RPMI7951 (cell line): ENCODE data around the gene BMPR1A. TPM values are rescaled to one million over a fixed set of nuclear protein-coding genes. Genes with fewer than 3 reads are reported as not detected.
"Not testable (repeated sequence)": the region's sequence is repeated elsewhere in the genome, so short reads cannot be mapped to it uniquely, and the experiment has no call there.

Experiments
- DNase-seq: peaks from one replicate; pipeline ENCODE4 v3.0.0-alpha.2; 2012; ENCODE audit warnings: low read depth
- total RNA-seq: library from RNA; depleted of rRNA; stranded (reverse); fragments of >200 nt; shearing (Covaris generic); gene quantifications from 2 replicates; pipeline ENCODE4 v1.2.3, GENCODE V29; 2014

The BMPR1A gene
- total RNA-seq, 1 experiment from 2014 or later: 30.3 TPM

- DNase-seq: no peak
These were observed 122.7 kb downstream of the BMPR1A start for GRCh38 chr10:86878983-86879713.

DNA sequence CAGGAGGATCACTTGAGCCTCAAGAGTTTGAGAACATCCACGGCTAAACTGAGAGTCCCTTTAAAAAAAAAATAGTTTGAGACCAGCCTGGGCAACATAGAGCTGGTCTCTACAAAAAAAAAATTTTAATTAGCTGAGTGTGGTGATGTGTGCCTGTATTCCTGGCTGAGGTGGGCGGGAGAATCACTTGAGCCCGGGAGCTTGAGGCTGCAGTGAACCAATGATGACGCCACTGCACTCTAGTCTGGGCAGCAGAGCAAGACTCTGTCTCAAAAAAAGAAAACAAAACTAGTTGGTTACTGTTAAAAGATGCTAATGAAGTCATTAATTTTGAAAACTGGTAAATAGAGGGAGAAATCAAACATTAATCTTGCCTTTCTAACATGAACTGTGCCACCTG, 124.6 kb downstream of the BMPR1A start:
- DNase-seq: no peak

- peak; percentile 58 for DNase-seq
These were observed 132.4 kb downstream of the BMPR1A start for GRCh38 chr10:86888585-86889381.

DNA sequence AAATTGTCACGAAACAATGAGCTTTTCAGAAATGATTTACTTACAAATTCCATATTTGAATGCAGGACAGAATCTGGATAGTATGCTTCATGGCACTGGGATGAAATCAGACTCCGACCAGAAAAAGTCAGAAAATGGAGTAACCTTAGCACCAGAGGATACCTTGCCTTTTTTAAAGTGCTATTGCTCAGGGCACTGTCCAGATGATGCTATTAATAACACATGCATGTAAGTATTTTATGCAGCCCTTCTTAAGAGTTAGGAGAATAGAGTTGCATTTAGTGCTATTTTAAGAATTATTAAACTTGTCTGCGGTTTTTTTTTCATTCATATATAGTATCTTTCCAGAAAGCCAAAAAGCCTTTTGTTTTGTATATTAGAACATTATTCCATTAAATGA, 133.6 kb downstream of the BMPR1A start:
- DNase-seq: no peak

- no peak for DNase-seq
These were observed 142.1 kb downstream of the BMPR1A start for GRCh38 chr10:86898511-86898910.

- DNase-seq: no peak
These were observed 142.7 kb downstream of the BMPR1A start for GRCh38 chr10:86899132-86899531.

GRCh38 chr10:86899670-86900276, 143.4 kb downstream of the BMPR1A start:
- DNase-seq: peak; percentile 46

- no peak for DNase-seq
These were observed 144.5 kb downstream of the BMPR1A start for GRCh38 chr10:86900955-86901354.

DNA sequence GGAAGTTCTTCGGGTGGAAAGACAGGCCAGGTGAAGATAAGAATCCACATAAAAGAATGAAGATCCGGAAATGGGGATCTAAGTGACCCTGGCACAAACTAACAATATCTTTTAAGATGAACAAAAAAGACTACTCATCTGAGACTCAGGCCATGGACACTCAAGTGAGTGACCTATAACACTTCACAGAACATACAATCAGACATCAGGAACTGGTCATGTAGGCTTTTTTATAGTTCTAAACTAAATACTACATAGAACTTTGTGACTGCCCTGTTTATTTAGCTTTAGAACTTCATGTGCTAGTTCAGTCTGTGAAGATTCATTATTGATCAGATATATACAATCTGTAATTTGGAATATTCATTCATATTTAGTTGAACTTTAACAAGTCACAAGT, 148.2 kb downstream of the BMPR1A start:
- DNase-seq: no peak

DNA sequence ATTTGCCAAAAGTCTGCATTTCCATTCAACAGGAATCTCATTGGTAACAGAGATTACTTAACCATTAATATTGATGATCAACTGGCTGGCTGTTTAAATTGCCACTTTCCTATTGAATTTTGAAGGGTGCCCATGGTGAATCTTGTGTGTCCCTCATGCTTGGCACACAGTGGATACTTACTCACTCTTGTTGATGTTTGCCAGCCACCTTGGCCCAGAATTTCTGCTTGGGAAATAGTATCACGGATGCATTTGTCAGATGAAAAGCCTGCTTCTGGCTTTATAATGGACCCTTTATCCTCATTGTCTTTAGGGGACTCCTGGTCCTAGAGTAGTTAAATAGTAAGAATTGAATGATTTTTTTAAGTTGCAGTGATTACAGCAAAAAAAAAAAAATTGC, 149.0 kb downstream of the BMPR1A start:
- DNase-seq: no peak

GRCh38 chr10:86914734-86915133, 158.3 kb downstream of the BMPR1A start:
- DNase-seq: no peak

DNA sequence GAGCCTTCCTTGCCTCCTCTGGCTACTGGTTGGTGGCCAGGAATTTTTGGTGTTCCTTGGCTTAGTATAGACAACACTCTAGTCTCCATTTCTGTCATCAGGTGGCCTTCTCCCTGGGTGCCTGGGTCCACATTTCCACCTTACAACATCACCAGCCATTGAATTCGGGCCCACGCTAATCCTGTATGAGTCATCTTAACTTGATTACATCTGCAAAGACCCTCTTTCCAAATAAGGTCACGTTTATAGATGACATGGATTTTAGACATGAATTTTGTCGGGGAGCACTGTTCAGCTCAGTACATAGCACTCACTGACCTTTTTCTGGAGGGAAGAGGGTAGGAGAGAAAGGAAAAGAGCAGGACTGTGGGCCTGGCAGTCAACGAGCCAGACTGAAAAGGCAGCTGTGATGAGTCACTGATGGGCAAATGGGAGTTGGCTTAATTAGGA, 161.6 kb downstream of the BMPR1A start:
- DNase-seq: peak; percentile 50

DNA sequence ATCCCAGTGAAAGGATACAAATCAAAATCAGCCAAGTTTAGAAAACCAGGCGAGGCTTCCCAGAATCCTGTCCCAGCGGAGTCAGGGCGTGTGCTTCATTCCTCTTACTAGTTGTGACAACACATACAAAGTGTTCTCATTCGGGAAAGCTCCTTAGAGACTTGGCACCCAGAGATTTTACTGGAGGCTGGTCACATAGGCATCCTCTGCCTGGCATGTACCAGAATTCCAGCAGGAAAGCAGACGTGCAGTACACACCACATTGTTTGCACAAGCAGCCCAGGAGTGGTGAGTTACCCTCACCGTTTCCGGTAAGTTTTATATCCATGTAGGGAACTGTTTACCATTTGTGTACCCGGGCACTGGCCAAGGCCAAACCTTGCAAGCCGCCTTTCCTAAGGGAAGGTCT, 166.1 kb downstream of the BMPR1A start:
- no peak for DNase-seq

DNA sequence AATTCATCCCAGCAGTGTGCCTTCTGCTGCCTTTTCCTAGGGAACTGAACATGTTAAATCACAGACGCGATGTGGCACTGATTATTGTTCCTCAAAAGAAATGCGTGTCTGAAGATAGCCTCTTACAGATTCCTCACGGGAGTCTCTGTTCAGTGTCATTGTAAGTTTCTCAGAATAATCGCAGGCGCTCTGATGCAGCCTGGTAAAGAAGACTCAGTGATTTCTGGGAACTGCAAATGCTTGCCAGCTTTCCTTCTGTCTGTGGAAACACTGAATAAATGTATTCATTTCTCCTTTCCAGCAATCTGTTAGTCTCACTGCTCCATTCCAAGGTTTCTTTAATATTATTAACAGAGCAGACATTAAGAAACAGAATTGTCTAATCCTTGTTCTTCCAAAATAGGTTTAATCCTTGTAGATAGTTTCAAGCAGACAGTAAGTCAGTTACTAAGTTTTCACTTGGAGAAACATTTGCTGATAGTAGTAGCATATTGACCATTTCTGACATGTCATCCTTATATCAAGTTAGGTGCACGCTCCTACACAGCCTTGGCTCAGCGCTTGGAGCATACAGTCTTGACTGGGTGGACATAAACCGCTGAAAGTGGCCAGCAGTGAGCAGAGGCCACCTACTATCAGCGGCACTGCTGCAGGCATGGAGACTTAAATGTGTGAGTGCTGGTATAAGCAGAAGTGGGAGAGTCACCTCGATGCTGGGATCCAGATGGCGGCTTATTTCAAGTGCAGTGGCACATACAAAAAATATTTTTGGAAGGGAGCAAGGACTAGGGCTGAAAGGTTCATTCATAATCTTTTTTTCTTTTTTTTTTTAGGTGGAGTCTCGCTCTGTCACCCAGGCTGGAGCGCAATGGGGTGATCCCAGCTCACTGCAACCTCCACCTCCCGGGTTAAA, 173.3 kb downstream of the BMPR1A start:
- no peak for DNase-seq

- DNase-seq: no peak
These were observed 175.5 kb downstream of the BMPR1A start for GRCh38 chr10:86931872-86932271.

DNA sequence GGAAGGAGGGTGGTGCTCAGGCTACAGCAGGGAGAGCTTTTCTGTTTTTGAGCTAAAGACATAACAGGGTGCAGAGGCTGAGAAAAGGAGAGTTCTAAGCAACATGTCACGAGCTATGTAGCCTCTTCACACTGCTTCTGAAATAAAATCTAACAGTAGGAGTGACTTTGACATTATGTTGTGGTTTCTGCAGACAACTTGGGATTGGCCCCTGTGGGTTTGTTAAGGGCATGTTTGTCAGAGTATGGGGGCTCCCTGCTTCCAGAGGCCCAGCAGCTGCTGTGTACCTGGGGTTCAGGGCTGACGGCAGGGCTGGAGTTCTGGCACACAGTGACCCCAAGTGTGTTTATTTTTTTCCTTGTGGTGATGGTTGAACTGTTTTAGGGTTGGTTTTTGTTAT, 176.3 kb downstream of the BMPR1A start:
- no peak for DNase-seq

DNA sequence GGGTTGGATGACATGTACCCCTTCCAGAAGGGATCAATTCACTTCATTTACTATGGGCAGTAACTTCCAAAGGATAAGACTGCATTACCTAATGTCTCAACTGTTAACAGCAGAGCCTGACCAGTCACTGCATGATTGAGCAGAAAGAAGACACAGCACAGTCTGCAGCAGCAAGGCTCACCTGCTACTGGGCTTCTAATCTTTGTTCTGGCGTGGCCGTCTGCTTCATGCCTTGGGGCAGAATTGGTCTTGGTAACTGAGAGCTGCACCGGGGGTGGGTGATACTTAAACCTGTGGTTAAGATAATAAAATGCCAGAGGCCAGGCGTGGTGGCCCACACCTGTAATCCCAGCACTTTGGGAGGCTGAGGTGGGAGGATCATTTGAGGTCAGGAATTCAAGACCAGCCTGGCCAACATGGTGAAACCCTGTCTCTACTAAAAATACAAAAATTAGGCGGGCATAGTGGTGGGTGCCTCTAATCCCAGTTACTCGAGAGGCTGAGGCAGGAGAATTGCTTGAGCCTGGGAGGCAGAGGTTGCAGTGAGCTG, 177.8 kb downstream of the BMPR1A start:
- DNase-seq: not testable (repeated sequence)

GRCh38 chr10:86936661-86937501, 180.5 kb downstream of the BMPR1A start:
- peak; percentile 56 for DNase-seq

DNA sequence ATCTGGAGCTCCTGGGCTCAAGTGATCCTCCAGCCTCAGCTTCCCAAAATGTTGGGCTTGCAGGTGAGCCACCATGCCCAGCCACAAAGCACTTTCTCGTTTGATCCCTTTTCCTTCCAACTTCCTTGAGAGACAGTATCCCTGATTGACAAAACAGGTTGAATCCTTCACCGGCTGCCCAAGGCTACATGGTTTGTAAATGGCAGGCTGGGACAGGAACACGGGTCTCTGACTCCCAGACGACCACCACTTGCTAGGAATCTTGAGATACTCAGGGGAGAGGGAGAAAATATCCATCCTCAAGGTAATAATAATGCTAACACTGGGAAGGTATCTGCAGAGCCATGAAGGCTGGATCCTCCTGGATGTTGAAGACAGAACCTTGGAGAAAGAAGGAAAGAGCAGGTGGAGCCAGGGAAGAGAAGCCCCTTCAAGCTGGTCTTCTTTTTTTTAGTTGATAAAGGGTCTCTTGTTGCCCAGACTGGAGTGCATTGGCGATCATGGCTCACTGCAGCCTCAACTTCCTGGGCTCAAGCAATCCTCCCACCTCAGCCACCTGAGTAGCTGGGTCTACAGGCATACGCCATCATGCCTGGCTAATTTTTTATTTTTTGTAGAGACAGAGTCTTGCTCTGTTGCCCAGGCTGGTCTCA, 181.2 kb downstream of the BMPR1A start:
- no peak for DNase-seq

- no peak for DNase-seq
These were observed 181.8 kb downstream of the BMPR1A start for GRCh38 chr10:86938260-86938659.
